Inferior parietal cortex (tissue), 1 donor: ENCODE results near the gene ABCA7.

Experiments
- DNase-seq: peaks from one replicate; pipeline ENCODE4 v3.0.0-alpha.2; 2016; ENCODE audit errors: extremely low spot score

The ABCA7 gene

DNA sequence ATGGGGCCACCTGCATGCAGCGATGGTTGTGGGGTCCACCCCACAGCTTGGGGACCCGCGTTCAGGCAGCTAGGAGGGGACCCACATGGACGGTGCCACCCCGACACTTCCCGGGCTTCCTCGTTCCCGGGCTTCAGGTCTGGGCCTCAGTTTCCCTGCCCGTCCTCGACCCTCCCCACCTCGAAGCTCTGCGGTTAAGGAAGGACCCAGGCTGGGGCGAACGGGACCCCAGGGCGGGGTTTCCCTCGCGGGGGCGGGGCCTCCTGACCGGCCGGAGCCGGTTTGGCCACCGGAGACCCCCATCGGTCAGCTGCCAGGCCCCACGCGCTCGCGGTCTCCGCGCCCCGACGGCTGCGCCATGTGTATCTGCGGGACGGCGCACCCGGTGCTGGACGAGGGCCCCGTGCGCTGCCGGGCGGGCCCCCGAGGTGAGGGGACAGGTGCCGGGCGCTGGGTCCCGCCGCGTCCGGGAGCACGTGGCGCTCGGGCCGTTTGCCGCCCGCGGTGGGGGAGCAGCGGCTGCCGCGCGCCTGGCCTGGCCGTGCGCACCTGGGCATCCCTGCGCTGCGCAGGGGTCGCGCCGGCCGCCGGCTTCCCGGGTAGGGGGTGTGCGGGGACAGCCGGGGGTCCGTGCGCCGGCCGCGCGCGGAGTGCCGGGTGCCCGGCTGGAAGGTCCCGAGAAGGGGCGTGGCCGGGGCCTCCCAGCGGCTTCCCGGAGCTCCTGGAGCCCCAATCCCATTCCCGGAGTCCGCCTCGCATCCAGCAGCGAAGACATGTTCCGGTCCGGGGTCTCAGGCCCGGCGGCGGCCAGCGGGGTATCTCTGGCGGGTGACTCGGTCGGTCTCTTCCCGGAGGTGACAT is 31.3 kb downstream of the ABCA7 start:
- DNase-seq, result no peak

DNA sequence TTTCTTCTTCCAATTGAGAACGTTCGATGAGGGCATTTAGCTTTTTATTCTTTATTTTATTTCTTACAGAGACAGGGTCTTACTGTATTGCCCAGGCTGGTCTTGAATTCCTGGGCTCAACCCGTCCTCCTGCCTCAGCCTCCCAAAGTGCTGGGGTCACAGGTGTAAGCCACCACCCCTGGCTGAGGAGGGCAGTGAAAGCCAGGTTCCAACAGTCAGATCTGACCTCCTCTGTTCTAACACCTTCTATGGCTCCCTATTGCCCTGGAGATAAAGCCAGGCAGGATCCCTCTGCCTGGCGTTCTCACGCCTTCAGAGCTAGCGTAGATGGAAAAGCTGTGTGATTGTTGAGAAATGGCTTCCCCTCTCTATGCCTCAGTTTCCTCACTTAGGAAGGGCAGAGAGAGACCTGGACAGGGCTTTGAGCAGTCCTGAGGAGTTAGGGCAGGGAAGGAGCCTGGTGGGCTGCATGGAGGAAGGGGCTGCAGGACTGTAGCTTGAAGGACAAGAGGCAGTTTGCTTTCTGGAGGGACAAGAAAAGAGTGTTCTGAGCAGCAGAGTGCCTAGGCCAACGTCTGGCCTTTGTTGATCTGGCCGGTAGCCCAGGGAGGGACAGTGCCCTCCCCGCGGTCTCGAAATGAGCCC is 32.6 kb downstream of the ABCA7 start:
- DNase-seq, result no peak

DNA sequence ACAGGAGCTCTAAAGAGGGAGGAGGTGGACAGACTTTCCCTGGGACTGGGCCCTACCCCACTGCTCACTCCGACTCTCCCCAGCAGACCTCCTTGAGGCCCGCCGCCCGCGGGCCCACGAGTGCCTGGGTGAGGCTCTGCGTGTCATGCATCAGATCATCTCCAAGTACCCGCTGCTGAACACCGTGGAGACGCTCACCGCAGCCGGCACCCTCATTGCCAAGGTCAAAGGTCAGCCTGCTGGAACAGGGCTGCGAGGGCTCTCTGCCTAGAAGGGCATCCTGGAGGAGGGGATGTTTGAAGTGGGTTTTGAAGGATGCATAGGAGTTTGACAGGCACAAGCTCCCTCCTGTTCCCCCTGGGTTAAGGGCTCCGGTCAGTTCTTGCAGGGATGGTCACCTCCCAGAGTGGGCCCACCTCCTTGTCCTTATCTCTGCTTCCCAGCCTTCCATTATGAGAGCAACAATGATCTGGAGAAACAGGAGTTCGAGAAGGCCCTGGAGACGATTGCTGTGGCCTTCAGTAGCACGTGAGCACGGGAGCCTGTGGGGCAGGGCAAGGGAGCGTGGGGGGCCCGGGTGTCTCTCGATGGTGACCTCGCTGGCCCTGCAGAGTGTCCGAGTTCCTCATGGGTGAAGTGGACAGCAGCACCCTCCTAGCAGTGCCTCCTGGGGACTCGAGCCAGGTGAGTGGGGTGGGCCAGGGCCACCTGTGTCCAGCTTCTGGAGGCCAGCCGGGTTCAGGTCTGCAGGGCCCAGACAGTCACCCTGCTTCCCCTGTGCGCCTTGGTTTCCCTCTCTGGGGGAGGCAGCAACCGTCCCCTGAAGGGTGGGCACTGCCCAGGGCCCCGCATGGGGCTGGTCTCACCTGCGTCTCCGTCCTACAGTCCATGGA is 33.4 kb downstream of the ABCA7 start:
- no peak for DNase-seq

DNA sequence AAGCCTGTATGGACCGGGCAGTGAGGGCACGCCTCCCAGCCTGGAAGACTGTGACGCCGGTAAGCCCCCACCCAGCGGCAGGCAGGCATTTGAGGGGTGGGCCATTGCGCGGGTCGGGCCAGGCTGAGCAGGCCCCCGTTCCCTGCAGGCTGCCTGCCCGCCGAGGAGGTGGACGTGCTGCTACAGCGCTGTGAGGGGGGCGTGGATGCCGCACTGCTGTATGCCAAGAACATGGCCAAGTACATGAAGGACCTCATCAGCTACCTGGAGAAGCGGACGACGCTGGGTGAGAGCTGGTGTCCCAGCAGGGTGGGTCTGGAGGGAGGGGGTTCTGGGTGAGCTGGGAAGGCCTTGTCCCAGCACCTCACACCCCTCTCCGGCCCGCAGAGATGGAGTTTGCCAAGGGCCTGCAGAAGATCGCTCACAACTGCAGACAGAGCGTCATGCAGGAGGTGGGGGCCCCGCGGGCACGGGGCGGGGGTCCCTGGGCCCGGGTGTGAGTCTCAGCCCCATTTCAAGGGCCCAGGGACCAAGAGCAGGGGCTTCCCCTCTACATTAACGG is 34.1 kb downstream of the ABCA7 start:
- DNase-seq, result no peak

DNA sequence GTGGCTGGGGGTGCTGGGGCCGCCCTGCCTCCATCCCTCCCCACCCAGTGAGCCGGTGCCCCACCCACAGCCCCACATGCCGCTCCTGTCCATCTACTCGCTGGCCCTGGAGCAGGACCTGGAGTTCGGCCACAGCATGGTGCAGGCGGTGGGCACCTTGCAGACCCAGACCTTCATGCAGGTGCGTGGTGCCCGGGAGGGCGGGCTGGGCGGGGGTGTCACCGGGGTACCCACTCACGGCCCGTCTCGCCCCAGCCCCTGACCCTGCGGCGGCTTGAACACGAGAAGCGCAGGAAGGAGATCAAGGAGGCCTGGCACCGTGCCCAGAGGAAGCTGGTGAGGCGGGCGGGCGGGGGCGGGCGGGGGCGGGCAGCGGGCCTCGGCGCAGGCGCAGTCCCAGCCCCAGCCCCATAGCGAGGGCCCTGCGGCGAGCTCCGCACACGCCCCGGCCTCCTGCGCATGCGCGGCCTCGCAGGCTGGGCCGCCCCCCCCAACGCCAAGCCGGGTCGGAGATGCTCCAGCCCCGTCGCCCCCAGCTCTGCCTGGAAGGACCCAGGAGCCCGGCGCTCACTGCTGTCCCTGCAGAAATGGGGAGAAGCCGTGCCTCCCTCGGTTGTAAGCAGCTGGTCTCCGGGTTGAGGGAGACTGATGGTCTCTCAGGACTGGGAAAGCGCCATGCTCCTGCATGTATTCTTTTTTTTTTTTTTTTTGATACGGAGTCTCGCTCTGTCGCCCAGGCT is 34.8 kb downstream of the ABCA7 start:
- peak; percentile 32 for DNase-seq

DNA sequence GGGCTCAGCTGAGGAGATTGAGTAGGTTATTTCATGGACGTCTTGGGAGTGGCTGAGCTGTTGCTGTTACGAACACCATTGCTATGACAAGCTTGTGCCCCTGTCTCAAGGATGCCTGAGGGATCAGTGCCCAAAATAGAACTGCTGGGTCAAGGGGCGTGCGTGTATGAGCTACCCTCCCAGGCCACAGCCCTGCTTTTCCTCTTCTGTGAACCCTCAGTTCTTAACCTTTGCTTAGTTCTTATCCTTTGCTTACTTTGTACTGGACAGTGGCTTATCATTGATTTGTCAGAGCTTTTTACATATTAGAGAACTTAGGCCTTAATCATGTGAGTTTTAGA is 36.1 kb downstream of the ABCA7 start:
- no peak for DNase-seq

DNA sequence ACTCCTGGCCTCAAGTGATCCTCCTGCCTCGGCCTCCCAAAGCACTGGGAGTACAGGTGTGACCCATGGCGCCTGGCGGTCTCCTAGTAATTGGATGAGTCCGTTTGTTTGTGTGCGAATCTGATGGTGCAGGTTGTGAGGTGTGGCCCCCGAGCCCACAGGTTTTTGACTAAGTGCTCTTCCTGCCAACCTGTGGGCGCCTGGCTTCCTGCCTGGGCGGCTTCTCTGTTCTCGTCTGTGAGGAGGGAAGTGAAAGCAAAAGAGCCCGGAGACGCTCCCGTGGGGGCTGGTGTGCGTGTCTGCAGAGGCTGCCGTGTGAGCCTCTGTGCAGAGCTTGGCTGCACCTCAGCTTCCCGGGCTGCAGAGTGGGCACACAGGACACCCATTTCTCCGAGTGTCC is 37.0 kb downstream of the ABCA7 start:
- no peak for DNase-seq

DNA sequence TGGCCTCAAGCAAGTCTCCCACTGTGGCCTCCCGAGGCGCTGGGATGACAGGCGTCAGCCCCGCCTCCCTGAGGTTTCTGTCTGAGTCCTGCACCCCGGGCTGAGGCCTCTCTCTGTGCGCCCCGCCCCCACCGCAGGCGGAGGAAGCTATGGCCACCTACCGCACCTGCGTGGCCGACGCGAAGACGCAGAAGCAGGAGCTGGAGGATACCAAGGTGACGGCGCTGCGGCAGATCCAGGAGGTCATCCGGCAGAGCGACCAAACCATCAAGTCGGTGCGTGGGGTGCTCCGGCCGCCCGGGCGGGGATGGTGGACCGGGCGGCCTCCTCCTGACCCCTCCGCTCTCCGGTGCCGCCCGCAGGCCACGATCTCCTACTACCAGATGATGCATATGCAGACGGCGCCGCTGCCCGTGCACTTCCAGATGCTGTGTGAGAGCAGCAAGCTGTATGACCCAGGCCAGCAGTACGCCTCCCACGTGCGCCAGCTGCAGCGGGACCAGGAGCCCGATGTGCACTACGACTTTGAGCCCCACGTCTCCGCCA is 39.7 kb downstream of the ABCA7 start:
- no peak for DNase-seq

DNA sequence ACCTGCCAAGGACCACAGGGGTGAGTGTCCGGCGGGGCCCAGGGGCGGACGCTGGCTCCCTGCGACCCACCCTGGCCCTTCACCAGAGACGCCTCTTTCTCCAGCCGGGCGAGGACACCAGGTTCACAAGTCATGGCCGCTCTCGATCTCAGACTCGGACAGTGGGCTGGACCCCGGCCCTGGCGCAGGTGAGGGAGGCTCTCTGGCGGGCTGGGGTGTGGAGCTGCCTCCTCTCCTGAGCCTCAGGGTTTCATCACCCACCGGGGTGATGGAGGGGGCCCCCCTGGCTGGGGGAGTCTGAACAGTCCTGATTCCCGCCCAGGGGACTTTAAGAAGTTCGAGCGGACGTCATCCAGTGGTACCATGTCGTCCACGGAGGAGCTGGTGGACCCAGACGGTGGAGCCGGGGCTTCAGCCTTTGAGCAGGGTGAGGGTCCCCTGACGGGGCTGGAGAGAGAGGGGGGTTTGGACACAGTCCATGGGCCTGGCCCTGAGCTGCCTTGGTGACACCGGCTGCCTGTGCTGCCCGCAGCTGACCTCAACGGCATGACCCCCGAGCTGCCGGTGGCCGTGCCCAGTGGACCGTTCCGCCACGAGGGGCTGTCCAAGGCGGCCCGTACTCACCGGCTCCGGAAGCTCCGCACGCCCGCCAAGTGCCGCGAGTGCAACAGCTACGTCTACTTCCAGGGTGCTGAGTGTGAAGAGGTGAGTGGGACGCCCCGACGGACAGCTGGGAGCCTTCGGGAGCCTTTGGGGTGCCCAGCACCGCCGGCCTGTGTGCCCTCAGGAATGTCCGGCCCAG is 40.7 kb downstream of the ABCA7 start:
- DNase-seq, result no peak

DNA sequence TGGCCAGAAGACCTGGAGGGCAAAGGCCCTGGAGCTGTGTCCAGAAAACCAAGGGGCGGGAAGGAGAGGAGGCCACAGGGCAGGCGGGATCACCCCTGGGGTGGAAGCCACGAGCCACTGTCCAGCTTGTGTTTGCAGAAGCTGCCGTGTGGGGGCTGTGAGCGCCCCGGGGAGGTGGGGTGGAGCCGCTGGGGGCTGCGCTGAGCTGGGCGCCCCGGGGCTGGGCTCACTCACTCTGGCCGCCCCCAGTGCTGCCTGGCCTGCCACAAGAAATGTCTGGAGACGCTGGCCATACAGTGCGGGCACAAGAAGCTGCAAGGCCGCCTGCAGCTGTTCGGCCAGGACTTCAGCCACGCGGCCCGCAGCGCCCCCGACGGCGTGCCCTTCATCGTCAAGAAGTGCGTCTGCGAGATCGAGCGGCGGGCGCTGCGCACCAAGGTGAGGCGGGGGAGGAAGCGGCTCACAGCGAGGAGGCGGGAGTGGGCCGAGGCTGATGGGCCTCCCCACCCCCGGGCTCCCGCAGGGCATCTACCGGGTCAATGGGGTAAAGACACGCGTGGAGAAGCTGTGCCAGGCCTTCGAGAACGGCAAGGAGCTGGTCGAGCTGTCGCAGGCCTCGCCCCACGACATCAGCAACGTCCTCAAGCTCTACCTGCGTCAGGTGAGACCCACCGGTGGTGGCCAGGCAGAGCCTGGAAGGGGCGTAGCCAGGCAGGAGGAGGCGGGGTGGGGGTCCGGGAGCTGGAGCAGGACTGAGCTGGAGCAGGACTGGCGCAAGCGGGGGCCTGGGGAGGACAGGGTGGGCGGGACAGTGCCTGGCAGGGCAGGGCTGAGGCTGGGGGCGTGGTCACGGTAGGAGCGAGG is 41.6 kb downstream of the ABCA7 start:
- no peak for DNase-seq

DNA sequence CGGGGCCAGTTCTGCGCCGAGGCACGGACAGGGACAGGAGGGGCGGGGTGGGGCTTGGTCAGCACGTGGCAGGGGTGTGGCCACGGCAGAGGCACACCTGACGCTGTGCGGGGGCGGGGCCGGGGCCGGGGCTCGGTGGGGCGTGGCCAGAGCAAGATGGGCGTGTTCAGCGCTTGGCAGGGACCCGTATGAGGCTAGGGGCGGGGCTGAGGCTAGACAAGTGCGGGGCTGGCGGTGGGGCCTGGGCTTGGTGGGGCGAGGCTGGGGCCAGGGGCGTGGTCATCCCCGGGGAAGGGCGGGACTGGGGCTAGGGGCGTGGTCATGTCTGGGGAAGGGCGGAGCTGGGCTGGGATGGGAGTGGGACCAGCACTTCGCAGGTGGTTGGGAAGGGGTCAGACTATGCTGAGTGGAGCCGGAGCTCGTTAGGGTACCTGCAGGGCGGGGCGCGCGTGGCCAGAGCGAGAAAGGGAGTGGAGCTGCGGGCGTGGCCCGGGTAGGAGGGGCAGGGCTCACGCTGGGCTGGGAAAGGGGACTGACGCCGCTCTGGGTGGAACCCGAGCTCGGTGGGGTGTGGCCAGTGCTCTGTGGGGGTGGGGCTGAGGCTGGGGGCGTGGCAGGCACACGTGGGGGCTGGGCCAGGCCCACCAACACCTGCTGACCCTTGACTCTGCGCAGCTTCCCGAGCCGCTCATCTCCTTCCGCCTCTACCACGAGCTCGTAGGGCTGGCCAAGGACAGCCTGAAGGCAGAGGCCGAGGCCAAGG is 42.4 kb downstream of the ABCA7 start:
- DNase-seq, result no peak

DNA sequence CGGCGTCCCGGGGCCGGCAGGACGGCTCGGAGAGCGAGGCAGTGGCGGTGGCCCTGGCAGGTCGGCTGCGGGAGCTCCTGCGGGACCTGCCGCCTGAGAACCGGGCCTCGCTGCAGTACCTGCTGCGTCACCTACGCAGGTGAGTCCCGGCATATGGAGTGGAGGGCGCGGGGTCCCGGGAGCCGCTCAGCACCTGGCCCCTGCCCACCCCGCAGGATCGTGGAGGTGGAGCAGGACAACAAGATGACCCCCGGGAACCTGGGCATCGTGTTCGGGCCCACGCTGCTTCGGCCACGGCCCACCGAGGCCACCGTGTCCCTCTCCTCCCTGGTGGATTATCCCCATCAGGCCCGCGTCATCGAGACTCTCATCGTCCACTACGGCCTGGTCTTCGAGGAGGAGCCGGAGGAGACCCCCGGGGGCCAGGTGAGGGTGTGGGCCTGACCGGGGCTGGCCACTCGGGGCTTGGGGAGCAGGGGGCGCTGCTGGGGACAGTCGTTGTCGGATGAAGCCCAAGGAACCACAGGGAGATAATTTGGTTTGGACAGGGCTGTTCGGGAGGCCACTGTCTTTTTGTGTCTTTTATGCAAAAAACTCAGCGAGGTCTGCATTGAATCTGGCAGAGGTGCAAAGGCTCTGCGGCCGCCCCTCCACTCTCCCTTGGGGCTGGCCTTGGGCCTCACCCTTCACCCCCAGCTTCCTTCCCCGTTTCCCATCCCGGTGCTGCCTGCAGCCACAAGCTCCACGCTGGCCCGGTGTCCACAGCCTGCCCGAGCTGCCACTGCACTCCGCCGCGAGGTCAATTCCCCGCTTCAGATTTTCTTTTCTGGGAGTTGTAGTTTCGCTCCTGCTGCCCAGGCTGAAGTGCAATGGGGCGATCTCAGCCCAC is 43.3 kb downstream of the ABCA7 start:
- no peak for DNase-seq

DNA sequence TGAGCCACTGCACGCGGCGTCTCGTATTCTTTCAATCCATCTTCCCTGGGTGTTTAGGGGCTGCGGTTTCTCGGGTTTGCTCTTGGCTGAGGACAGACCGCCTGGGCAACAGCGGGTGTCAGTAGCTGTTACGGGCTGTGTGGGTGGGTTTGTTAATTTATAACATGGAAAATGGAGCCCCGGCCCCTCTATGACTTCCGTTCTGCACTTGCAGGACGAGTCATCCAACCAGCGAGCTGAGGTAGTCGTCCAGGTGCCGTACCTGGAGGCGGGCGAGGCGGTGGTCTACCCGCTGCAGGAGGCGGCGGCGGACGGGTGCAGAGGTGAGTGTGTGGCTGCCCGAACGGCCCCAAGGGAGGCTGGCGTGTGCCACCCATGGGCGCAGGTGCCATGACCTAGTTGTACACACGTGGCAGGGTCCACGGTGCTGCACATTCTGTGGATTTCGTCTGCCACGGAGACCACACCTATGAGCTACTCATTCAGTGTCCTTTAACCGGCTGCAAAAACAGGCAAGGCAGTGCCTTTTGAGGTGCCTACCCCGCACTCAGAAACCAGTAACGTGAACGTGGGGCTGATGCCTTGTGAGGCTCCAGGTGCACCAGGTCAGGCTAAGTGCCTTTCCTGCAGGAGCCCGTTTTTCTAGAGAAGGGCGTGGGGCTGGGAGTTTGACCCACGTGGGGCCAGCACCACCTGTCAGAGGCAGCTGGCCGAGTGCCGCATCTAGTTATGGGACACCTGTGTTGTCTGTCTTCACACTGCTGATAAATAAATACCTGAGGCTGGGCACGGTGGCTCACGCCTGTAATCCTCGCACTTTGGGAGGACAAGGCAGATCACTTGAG is 44.3 kb downstream of the ABCA7 start:
- no peak for DNase-seq

DNA sequence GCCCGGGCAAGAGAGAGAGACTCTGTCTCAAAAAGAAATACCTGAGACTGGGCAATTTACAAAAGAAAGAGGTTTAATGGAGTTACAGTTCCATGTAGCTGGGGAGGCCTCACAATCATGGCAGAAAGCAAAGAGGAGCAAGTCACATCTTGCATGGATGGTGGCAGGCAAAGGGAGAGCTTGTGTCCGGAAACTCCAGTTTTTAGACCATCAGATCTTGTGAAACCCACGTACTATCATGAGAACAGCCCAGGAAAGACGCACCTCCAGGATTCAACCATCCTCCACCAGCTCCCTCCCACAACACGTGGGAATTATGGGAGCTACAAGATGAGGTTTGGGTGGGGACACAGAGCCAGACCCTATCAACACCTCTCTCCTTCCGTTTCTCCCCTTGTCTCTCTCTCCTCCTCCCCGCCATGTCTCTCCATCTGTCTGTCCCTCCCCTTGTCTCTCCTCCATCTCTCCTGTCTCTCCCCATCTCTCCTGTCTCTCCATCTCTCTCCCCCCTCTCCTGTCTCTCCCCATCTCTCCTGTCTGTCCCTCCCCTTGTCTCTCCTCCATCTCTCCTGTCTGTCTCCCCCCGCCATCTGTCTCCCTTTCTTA is 45.2 kb downstream of the ABCA7 start:
- DNase-seq, result no peak

DNA sequence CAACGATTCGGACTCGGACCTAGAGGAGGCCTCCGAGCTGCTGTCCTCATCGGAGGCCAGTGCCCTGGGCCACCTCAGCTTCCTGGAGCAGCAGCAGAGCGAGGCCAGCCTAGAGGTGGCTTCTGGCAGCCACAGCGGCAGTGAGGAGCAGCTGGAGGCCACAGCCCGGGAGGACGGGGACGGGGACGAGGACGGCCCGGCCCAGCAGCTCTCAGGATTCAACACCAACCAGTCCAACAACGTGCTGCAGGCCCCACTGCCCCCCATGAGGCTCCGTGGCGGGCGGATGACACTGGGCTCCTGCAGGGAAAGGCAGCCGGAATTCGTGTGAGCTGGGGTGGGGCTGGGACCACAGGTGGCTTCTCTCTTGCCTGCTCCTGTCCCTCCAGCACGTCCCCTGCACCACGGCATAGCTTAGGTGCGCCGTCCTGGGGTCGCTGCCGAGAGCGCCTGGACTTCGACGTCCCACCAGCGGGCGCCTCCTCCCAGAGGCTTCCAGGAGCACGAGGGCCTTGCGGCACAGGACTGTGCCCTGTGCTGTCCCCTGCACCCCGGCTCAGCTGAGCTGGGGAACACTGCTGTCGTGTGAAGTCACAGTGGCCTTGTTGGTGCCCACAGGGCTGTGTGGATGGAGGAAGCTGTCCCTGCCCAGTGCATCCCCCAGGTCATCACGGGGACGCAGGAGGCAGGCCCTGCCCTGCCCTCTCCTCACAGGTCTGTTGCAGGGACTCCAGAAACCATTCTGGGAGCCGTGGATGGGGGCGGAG is 46.0 kb downstream of the ABCA7 start:
- no peak for DNase-seq
